GM23338 (cell line): ENCODE measurements around the gene PPIP5K2. TPM values are rescaled to one million over a fixed set of nuclear protein-coding genes. Genes with fewer than 3 reads are reported as not detected.
"Not testable (repeated sequence)": the region's sequence is repeated elsewhere in the genome, so short reads cannot be mapped to it uniquely, and the experiment has no call there.

Experiments used
- ATAC-seq: fragments of 200-7000 bp; cut with Tn5 transposase; 3 replicates; pipeline ENCODE4 v1.9.1; 2020
- DNase-seq: peaks from one replicate; pipeline ENCODE4 v3.0.0-alpha.2; 2015; ENCODE audit warnings: low spot score
- H2AFZ ChIP-seq: fragments of 200-600 bp; sonication (generic); 2 replicates; pipeline ENCODE4 v1.8.0; 2016; ENCODE audit warnings: antibody characterized with exemption, mild to moderate bottlenecking, moderate library complexity
- H3F3A ChIP-seq: fragments of 200-600 bp; sonication (generic); replicated peaks from 2 replicates; pipeline ENCODE4 v1.8.0; 2017; ENCODE audit warnings: antibody characterized with exemption, mixed run types, low read depth
- H3K27ac ChIP-seq: fragments of 200-600 bp; sonication (generic); 2 replicates; pipeline ENCODE4 v1.6.1; 2016; ENCODE audit warnings: low read depth
- H3K27me3 ChIP-seq: fragments of 200-600 bp; sonication (generic); 2 replicates; pipeline ENCODE4 v1.8.0; 2016; ENCODE audit warnings: mild to moderate bottlenecking, mixed run types, moderate library complexity; ENCODE audit not compliant: insufficient read depth
- H3K36me3 ChIP-seq: fragments of 200-600 bp; sonication (generic); 2 replicates; pipeline ENCODE4 v1.8.0; 2016; ENCODE audit warnings: mild to moderate bottlenecking; ENCODE audit not compliant: insufficient read depth
- H3K4me1 ChIP-seq: fragments of 200-600 bp; sonication (generic); 2 replicates; pipeline ENCODE4 v1.8.0; 2016; ENCODE audit warnings: mild to moderate bottlenecking, moderate library complexity; ENCODE audit not compliant: insufficient read depth
- H3K4me2 ChIP-seq: fragments of 200-600 bp; sonication (generic); 2 replicates; pipeline ENCODE4 v1.7.1; 2017; ENCODE audit warnings: mixed run types
- H3K4me3 ChIP-seq: fragments of 200-600 bp; sonication (generic); 2 replicates; pipeline ENCODE4 v1.6.1; 2016; ENCODE audit warnings: mixed run types
- H3K79me2 ChIP-seq: fragments of 200-600 bp; sonication (generic); replicated peaks from 2 replicates; pipeline ENCODE4 v1.8.0; 2017; ENCODE audit warnings: mild to moderate bottlenecking; ENCODE audit not compliant: insufficient read depth
- H3K9me2 ChIP-seq: fragments of 200-600 bp; sonication (generic); 2 replicates; pipeline ENCODE4 v1.8.0; 2017; ENCODE audit not compliant: insufficient read depth
- H4K20me1 ChIP-seq: fragments of 200-600 bp; sonication (generic); replicated peaks from 2 replicates; pipeline ENCODE4 v1.8.0; 2017; ENCODE audit warnings: mild to moderate bottlenecking; ENCODE audit not compliant: insufficient read depth
- H3K27ac Mint-ChIP-seq: 2 replicates; pipeline ENCODE4 v1.8.0; 2020; ENCODE audit warnings: inconsistent platforms, mild to moderate bottlenecking, moderate library complexity, mixed read lengths
- H3K27me3 Mint-ChIP-seq: 3 replicates; pipeline ENCODE4 v1.8.0; 2022; ENCODE audit warnings: low read depth, mild to moderate bottlenecking, moderate library complexity, mixed read lengths, inconsistent platforms; ENCODE audit not compliant: insufficient read depth, poor library complexity
- H3K36me3 Mint-ChIP-seq: 3 replicates; pipeline ENCODE4 v1.8.0; 2021; ENCODE audit warnings: low read depth, mild to moderate bottlenecking, inconsistent platforms, moderate library complexity, mixed read lengths
- H3K4me1 Mint-ChIP-seq: 3 replicates; pipeline ENCODE4 v1.8.0; 2020; ENCODE audit warnings: mild to moderate bottlenecking, inconsistent platforms, mixed read lengths
- H3K4me3 Mint-ChIP-seq: 3 replicates; pipeline ENCODE4 v1.8.0; 2021; ENCODE audit warnings: moderate library complexity, mild to moderate bottlenecking, inconsistent platforms, mixed read lengths
- H3K9me3 Mint-ChIP-seq: 3 replicates; pipeline ENCODE4 v1.8.0; 2020; ENCODE audit warnings: moderate library complexity, mild to moderate bottlenecking, inconsistent platforms, mixed read lengths
- CREB1 ChIP-seq: fragments of 250-450 bp; sonication (Bioruptor Pico); IDR thresholded peaks from 2 replicates; pipeline ENCODE4 v1.5.0; 2020; ENCODE audit warnings: low read depth, mild to moderate bottlenecking, moderate library complexity
- NANOG ChIP-seq: IDR thresholded peaks from 2 replicates; pipeline ENCODE4 v1.6.1; 2016; ENCODE audit warnings: antibody characterized with exemption, borderline replicate concordance
- POLR2AphosphoS5 ChIP-seq: IDR thresholded peaks from 2 replicates; pipeline ENCODE4 v1.6.1; 2016; ENCODE audit warnings: antibody characterized with exemption, low read depth
- STAT1 ChIP-seq: IDR thresholded peaks from one replicate; pipeline ENCODE4 v1.6.1; 2016; ENCODE audit warnings: antibody characterized with exemption; ENCODE audit not compliant: unreplicated experiment
- ZNF114 ChIP-seq: fragments of 250-450 bp; sonication (Bioruptor Pico); IDR thresholded peaks from 2 replicates; pipeline ENCODE4 v1.5.0; 2020; ENCODE audit warnings: mild to moderate bottlenecking, moderate library complexity
- long read RNA-seq: library from polyadenylated mRNA; unstranded; transcript quantifications from one replicate; pipeline ENCODE4 v2.0.0, GENCODE V29; 2020; ENCODE audit not compliant: unreplicated experiment
- polyA plus RNA-seq: library from polyadenylated mRNA; unstranded; fragments of >200 nt; fragmentation: Nextera tagmentation; extraction: Ambion mirVana; gene quantifications from 2 replicates; pipeline ENCODE4 v1.2.1, GENCODE V29; 2016
- total RNA-seq: library from RNA; depleted of rRNA; stranded (reverse); fragments of >200 nt; shearing (Covaris generic); gene quantifications from 2 replicates; pipeline ENCODE4 v1.2.3, GENCODE V29; 2014; rRNA removed
- TF ChIP-seq, protein P1 (sequence below): IDR thresholded peaks from one replicate; pipeline ENCODE4 v1.6.1; 2018; ENCODE audit warnings: antibody characterized with exemption; ENCODE audit not compliant: unreplicated experiment
- TF ChIP-seq, protein P2 (sequence below): IDR thresholded peaks from 2 replicates; pipeline ENCODE4 v1.6.1; 2016; ENCODE audit warnings: antibody characterized with exemption
- TF ChIP-seq, protein P3 (sequence below): fragments of 250-450 bp; sonication (Bioruptor Pico); IDR thresholded peaks from 2 replicates; pipeline ENCODE4 v1.5.0; 2020; ENCODE audit warnings: mild to moderate bottlenecking, moderate library complexity

Gene PPIP5K2
- total RNA-seq (41.7 and 66.9 TPM in 2 replicates), polyA plus RNA-seq (45.4 and 48.0 TPM in 2 replicates)
- long read RNA-seq, partial matches to known transcripts = 6 of 6 reads
- long read RNA-seq, other reads (novel, unspliced or antisense) = 0 of 6 reads

DNA sequence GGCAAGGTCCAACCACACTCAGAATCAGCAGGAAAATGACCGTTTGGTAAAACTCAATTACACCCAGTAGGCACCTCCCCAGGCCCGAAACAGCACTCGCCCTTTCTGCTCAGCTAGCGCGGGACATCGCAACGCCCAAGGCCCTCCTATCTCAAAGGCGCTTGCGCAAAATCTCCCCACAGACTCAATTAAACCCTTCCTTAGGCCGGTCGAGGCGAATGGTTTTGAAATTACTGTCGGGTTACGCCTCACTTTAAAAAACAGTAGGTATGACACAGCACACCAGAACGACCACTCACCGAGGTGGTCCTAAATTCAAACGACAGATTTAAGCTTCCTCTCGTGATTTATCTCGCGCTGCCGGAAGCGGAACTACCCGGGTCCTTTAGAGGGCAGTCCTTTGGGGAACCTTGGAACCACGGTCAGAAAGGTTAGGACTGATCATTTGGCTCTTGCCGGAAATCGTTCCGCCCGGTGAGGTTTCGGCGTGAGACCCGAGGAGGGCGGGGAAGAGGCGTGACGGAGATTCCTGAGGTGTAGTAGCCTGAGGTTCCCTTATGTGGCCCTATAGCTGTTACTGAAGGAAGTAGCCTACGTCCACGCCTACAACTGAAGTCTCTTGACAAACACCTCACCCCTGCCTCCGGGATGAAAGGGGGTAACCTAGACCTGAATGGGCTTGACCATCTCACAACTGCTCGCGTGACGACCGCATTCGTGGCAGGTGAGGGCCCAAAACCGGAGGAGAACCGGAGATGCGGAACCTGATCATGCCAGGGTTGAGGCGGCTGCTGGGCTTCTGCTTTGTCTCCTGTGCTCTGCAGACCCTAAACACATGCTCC lies at the start of gene PPIP5K2, which contains the start of gene GIN1:
Gene PPIP5K2, plus strand, starts transcription at position 537 of the 842 bp plus-strand sequence. CDS start 9,289 bp downstream, outside the sequence.
Gene GIN1, minus strand, starts transcription at position 374 of the 842 bp plus-strand sequence. CDS start 11,431 bp downstream, outside the sequence.
- peak within 1 kb of the TSS; percentile 99 for H3K27ac Mint-ChIP-seq
- no peaks in the 10 kb centered on the region for H4K20me1 ChIP-seq
- peak within 1 kb of the TSS; percentile 68 for H3K4me3 ChIP-seq
- ATAC-seq = peak; percentile 96
- peak within 1 kb of the TSS; percentile 98 for H3K27ac ChIP-seq
- no peaks in the 10 kb centered on the region for H3F3A ChIP-seq
- peaks cover 10% of the 10 kb centered on the region; the same call in 2 of the 3 replicates for H3K4me1 Mint-ChIP-seq
- no peaks in the 10 kb centered on the region for H3K36me3 ChIP-seq
- H3K4me3 Mint-ChIP-seq = peak within 1 kb of the TSS; percentile 92
- peaks cover 4% of the 10 kb centered on the region for H3K27me3 Mint-ChIP-seq
- no peaks in the 10 kb centered on the region for H3K36me3 Mint-ChIP-seq
- peak; percentile 98 for DNase-seq
- TF ChIP-seq STAT1 = no peak
- TF ChIP-seq NANOG = no peak
- TF ChIP-seq, protein P1, sequence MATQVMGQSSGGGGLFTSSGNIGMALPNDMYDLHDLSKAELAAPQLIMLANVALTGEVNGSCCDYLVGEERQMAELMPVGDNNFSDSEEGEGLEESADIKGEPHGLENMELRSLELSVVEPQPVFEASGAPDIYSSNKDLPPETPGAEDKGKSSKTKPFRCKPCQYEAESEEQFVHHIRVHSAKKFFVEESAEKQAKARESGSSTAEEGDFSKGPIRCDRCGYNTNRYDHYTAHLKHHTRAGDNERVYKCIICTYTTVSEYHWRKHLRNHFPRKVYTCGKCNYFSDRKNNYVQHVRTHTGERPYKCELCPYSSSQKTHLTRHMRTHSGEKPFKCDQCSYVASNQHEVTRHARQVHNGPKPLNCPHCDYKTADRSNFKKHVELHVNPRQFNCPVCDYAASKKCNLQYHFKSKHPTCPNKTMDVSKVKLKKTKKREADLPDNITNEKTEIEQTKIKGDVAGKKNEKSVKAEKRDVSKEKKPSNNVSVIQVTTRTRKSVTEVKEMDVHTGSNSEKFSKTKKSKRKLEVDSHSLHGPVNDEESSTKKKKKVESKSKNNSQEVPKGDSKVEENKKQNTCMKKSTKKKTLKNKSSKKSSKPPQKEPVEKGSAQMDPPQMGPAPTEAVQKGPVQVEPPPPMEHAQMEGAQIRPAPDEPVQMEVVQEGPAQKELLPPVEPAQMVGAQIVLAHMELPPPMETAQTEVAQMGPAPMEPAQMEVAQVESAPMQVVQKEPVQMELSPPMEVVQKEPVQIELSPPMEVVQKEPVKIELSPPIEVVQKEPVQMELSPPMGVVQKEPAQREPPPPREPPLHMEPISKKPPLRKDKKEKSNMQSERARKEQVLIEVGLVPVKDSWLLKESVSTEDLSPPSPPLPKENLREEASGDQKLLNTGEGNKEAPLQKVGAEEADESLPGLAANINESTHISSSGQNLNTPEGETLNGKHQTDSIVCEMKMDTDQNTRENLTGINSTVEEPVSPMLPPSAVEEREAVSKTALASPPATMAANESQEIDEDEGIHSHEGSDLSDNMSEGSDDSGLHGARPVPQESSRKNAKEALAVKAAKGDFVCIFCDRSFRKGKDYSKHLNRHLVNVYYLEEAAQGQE = no peak
- TF ChIP-seq, protein P2, sequence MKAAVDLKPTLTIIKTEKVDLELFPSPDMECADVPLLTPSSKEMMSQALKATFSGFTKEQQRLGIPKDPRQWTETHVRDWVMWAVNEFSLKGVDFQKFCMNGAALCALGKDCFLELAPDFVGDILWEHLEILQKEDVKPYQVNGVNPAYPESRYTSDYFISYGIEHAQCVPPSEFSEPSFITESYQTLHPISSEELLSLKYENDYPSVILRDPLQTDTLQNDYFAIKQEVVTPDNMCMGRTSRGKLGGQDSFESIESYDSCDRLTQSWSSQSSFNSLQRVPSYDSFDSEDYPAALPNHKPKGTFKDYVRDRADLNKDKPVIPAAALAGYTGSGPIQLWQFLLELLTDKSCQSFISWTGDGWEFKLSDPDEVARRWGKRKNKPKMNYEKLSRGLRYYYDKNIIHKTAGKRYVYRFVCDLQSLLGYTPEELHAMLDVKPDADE = peak; percentile 80
- TF ChIP-seq, protein P3, sequence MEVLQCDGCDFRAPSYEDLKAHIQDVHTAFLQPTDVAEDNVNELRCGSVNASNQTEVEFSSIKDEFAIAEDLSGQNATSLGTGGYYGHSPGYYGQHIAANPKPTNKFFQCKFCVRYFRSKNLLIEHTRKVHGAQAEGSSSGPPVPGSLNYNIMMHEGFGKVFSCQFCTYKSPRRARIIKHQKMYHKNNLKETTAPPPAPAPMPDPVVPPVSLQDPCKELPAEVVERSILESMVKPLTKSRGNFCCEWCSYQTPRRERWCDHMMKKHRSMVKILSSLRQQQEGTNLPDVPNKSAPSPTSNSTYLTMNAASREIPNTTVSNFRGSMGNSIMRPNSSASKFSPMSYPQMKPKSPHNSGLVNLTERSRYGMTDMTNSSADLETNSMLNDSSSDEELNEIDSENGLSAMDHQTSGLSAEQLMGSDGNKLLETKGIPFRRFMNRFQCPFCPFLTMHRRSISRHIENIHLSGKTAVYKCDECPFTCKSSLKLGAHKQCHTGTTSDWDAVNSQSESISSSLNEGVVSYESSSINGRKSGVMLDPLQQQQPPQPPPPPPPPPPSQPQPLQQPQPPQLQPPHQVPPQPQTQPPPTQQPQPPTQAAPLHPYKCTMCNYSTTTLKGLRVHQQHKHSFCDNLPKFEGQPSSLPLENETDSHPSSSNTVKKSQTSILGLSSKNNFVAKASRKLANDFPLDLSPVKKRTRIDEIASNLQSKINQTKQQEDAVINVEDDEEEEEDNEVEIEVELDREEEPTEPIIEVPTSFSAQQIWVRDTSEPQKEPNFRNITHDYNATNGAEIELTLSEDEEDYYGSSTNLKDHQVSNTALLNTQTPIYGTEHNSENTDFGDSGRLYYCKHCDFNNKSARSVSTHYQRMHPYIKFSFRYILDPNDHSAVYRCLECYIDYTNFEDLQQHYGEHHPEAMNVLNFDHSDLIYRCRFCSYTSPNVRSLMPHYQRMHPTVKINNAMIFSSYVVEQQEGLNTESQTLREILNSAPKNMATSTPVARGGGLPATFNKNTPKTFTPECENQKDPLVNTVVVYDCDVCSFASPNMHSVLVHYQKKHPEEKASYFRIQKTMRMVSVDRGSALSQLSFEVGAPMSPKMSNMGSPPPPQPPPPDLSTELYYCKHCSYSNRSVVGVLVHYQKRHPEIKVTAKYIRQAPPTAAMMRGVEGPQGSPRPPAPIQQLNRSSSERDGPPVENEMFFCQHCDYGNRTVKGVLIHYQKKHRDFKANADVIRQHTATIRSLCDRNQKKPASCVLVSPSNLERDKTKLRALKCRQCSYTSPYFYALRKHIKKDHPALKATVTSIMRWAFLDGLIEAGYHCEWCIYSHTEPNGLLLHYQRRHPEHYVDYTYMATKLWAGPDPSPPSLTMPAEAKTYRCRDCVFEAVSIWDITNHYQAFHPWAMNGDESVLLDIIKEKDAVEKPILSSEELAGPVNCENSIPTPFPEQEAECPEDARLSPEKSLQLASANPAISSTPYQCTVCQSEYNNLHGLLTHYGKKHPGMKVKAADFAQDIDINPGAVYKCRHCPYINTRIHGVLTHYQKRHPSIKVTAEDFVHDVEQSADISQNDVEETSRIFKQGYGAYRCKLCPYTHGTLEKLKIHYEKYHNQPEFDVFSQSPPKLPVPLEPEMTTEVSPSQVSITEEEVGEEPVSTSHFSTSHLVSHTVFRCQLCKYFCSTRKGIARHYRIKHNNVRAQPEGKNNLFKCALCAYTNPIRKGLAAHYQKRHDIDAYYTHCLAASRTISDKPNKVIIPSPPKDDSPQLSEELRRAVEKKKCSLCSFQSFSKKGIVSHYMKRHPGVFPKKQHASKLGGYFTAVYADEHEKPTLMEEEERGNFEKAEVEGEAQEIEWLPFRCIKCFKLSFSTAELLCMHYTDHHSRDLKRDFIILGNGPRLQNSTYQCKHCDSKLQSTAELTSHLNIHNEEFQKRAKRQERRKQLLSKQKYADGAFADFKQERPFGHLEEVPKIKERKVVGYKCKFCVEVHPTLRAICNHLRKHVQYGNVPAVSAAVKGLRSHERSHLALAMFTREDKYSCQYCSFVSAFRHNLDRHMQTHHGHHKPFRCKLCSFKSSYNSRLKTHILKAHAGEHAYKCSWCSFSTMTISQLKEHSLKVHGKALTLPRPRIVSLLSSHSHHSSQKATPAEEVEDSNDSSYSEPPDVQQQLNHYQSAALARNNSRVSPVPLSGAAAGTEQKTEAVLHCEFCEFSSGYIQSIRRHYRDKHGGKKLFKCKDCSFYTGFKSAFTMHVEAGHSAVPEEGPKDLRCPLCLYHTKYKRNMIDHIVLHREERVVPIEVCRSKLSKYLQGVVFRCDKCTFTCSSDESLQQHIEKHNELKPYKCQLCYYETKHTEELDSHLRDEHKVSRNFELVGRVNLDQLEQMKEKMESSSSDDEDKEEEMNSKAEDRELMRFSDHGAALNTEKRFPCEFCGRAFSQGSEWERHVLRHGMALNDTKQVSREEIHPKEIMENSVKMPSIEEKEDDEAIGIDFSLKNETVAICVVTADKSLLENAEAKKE (CRISPR knock-in tag) = no peak
- TF ChIP-seq POLR2AphosphoS5 = peak; percentile 76
- TF ChIP-seq CREB1 (CRISPR knock-in tag) = peak; percentile 81
- no peak for TF ChIP-seq ZNF114 (CRISPR knock-in tag)
- H3K4me2 ChIP-seq = peak within 1 kb of the TSS; percentile 85
- peaks cover 70% of the 10 kb centered on the region for H3K79me2 ChIP-seq
- H2AFZ ChIP-seq = peak within 1 kb of the TSS; percentile 68
- H3K9me3 Mint-ChIP-seq = no peaks in the 10 kb centered on the region
- H3K27me3 ChIP-seq = no peaks in the 10 kb centered on the region
- 0 out of 2 replicates have a peak, but pooled peaks cover 4% of the 10 kb centered on the region for H3K4me1 ChIP-seq
- H3K9me2 ChIP-seq = no peaks in the 10 kb centered on the region

DNA sequence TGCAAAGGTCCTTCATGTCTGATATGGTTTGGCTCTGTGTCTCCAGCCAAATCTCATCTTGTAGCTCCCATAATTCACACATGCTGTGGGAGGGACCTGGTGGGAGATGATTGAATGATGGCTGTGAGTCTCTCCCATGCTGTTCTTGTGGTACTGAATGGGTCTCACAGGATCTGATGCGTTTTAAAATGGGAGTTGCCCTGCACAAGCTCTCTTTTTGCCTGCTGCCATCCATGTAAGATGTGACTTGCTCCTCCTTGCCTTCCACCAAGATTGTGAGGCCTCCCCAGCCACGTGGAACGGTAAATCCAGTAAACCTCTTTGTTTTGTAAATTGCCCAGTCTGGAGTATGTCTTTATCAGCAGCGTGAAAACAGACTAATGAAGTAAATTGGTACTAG lies 46.6 kb upstream of the PPIP5K2 start:
- H3K4me3 Mint-ChIP-seq, H4K20me1 ChIP-seq, H3K27ac ChIP-seq, H3K27me3 ChIP-seq, H3K4me1 Mint-ChIP-seq, H3K36me3 ChIP-seq, H3K4me2 ChIP-seq, H3F3A ChIP-seq, H3K4me1 ChIP-seq, H3K27me3 Mint-ChIP-seq, H3K27ac Mint-ChIP-seq, H2AFZ ChIP-seq, H3K79me2 ChIP-seq, H3K4me3 ChIP-seq, H3K9me2 ChIP-seq, ATAC-seq, DNase-seq: not testable (repeated sequence)
- peaks cover 61% of the 10 kb centered on the region for H3K9me3 Mint-ChIP-seq
- peaks cover 44% of the 10 kb centered on the region for H3K36me3 Mint-ChIP-seq
